Measurements from ENCODE around the gene TBX4.

Gene TBX4

DNA sequence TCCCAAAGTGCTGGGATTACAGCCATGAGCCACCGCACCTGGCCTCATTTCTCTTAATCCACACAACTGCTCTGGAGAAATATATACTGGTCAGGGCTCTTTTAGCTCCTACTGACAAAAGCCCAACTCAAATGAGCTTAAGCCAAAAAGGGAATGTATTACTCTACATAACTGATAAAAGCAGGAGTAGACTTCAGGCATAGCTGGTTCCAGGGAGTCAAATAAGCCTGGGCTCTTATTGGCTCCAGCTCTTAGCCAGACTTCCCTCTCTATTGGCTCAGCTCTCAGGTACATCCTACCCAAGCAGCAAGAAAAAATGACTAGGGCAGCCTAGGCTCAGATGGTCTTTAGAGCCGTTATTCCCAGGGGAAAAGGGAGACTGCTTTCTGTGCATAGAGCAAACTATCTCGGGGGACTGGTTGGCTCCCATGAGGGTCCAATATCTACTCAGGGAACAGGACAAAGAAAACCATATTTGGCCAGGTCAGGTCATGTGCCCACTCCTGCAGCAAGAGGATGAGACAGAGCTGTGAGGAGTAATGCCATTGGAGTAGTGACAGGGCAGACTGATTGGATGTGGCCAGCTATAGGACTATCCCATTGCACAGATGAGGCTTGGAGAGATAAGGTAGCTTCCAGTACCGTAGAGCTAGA lies 31.4 kb upstream of the TBX4 start:
- no peaks in the 10 kb centered on the region for H3K9me2 ChIP-seq (replicated peaks; ENCODE audit: insufficient read depth, low read length)
- TF ChIP-seq, protein P1, sequence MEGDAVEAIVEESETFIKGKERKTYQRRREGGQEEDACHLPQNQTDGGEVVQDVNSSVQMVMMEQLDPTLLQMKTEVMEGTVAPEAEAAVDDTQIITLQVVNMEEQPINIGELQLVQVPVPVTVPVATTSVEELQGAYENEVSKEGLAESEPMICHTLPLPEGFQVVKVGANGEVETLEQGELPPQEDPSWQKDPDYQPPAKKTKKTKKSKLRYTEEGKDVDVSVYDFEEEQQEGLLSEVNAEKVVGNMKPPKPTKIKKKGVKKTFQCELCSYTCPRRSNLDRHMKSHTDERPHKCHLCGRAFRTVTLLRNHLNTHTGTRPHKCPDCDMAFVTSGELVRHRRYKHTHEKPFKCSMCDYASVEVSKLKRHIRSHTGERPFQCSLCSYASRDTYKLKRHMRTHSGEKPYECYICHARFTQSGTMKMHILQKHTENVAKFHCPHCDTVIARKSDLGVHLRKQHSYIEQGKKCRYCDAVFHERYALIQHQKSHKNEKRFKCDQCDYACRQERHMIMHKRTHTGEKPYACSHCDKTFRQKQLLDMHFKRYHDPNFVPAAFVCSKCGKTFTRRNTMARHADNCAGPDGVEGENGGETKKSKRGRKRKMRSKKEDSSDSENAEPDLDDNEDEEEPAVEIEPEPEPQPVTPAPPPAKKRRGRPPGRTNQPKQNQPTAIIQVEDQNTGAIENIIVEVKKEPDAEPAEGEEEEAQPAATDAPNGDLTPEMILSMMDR (IDR thresholded peaks at IDR 0.05; ENCODE audit: insufficient read depth, low read length, poor library complexity, severe bottlenecking): no peak
- TF ChIP-seq EZH2phosphoT487 (conservative IDR thresholded peaks at IDR 0.05; ENCODE audit: low read length): no peak
- H3K27ac ChIP-seq (ENCODE audit: low read depth, low read length): no peak overlapping the region
- no peaks in the 10 kb centered on the region for H3F3A ChIP-seq (ENCODE audit: insufficient read depth)
- H4K20me1 ChIP-seq (ENCODE audit: low read depth, low read length): no peaks in the 10 kb centered on the region
- no peak overlapping the region for H2AFZ ChIP-seq (ENCODE audit: low read depth, low read length, severe bottlenecking)
- H3K79me2 ChIP-seq (ENCODE audit: insufficient read depth, low read length): no peaks in the 10 kb centered on the region
- no peaks in the 10 kb centered on the region for H3K9me3 ChIP-seq (ENCODE audit: insufficient read depth, low read length)
- H3K27me3 ChIP-seq (ENCODE audit: low read length): no peaks in the 10 kb centered on the region
- H3K9ac ChIP-seq (ENCODE audit: low read length): no peak overlapping the region
- H3K4me2 ChIP-seq (ENCODE audit: low read depth, low read length, poor library complexity, severe bottlenecking): no peak overlapping the region
- H3K4me3 ChIP-seq (ENCODE audit: insufficient read depth, low read length, poor library complexity, severe bottlenecking): no peak overlapping the region
- H3K36me3 ChIP-seq (ENCODE audit: low read length): no peaks in the 10 kb centered on the region

DNA sequence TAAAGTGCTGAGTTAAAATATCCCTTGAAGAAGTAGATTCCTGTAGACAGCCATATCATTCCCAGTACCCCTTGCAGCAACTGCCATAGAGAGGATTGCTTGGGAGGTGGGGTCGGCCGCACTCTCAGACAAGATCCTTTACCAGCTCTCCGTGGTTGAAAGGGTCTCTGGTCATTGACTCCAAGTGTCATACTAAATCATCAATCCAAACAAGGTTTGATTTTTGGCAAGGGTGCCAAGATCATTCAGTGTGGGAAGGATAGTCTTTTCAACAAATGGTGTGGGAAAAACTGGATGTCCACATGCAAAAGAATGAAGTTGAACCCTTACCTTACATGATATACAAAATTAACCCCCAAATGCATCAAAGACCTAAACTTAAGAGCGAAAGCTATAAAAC lies 30.8 kb upstream of the TBX4 start:
- Histone ChIP-seq H3K9me3 (ENCODE audit: insufficient read depth, low read length) (no peaks in the 10 kb centered on the region), H3K36me3 (ENCODE audit: low read length) (no peaks in the 10 kb centered on the region), H3K9me2 (replicated peaks; ENCODE audit: insufficient read depth, low read length) (no peaks in the 10 kb centered on the region), H3F3A (ENCODE audit: insufficient read depth) (no peaks in the 10 kb centered on the region), H3K9ac (ENCODE audit: low read length) (no peak overlapping the region), H3K27me3 (ENCODE audit: low read length) (no peaks in the 10 kb centered on the region), H3K79me2 (ENCODE audit: insufficient read depth, low read length) (no peaks in the 10 kb centered on the region), H3K4me3 (ENCODE audit: insufficient read depth, low read length, poor library complexity, severe bottlenecking) (no peak overlapping the region), H3K4me2 (ENCODE audit: low read depth, low read length, poor library complexity, severe bottlenecking) (no peak overlapping the region), H2AFZ (ENCODE audit: low read depth, low read length, severe bottlenecking) (no peak overlapping the region), H4K20me1 (ENCODE audit: low read depth, low read length) (no peaks in the 10 kb centered on the region), H3K27ac (ENCODE audit: low read depth, low read length) (no peak overlapping the region)
- TF ChIP-seq EZH2phosphoT487 (conservative IDR thresholded peaks at IDR 0.05; ENCODE audit: low read length): no peak
- TF ChIP-seq, protein P1 (IDR thresholded peaks at IDR 0.05; ENCODE audit: insufficient read depth, low read length, poor library complexity, severe bottlenecking): no peak

DNA sequence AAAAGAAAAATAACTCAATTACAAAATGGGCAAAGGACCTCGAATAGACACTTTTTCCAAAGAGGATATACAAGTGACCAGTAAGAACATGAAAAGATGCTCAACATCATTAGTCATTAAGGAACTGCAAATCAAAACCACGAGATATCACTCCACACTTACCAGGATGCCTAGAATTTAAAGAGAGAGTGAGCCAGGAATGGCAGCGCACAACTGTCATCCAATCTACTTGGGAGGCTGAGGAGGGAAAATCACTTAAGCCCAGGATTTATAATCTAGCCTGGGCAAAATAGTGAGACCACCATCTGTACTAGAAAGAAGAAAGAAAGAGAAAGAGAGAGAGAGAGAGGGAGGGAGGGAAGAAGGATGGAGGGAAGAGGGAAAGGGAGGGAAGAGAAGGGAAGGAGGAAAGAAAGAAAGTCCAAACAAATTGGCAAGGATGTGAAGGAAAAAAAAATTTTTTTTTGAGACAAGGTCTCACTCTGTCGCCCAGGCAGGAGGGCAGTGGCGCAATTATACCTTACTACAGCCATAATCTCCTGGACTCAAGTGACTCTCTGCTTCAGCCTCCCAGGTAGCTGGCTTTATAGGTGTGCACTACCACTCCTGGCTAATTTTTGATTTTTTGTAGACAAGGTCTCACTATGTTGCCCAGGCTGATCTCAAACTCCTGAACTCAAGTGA lies 30.0 kb upstream of the TBX4 start:
- Histone ChIP-seq H3F3A (ENCODE audit: insufficient read depth) (no peaks in the 10 kb centered on the region), H3K27ac (ENCODE audit: low read depth, low read length) (no peak overlapping the region), H3K27me3 (ENCODE audit: low read length) (no peaks in the 10 kb centered on the region), H4K20me1 (ENCODE audit: low read depth, low read length) (no peaks in the 10 kb centered on the region), H3K36me3 (ENCODE audit: low read length) (no peaks in the 10 kb centered on the region), H3K4me2 (ENCODE audit: low read depth, low read length, poor library complexity, severe bottlenecking) (no peak overlapping the region), H3K4me3 (ENCODE audit: insufficient read depth, low read length, poor library complexity, severe bottlenecking) (no peak overlapping the region), H2AFZ (ENCODE audit: low read depth, low read length, severe bottlenecking) (no peak overlapping the region), H3K79me2 (ENCODE audit: insufficient read depth, low read length) (no peaks in the 10 kb centered on the region), H3K9me3 (ENCODE audit: insufficient read depth, low read length) (no peaks in the 10 kb centered on the region), H3K9me2 (replicated peaks; ENCODE audit: insufficient read depth, low read length) (no peaks in the 10 kb centered on the region), H3K9ac (ENCODE audit: low read length) (no peak overlapping the region)
- no peak for TF ChIP-seq EZH2phosphoT487 (conservative IDR thresholded peaks at IDR 0.05; ENCODE audit: low read length)
- TF ChIP-seq, protein P1 (IDR thresholded peaks at IDR 0.05; ENCODE audit: insufficient read depth, low read length, poor library complexity, severe bottlenecking): no peak
